Measurements from ENCODE around the gene ZDBF2.

DNA sequence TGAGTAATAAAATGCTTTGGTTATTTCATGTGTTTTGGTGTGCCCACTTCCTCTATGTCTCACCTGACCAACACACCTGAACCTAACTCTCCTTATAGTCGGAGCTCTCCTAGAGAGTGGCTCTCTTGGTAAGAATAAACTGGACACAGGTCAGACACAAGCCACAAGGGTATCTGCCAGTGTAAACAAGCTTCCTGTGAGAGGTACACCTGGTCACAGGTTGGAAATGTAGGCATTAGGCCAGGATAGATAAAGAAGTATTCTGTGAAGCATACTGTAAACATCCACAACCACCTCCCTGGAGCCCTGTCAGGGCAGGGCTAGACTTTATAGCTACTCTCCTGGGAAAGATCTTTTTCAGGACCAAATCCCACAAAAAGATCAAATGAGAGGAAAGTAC lies 69.4 kb downstream of the ZDBF2 start:
- TF ChIP-seq, protein P1, sequence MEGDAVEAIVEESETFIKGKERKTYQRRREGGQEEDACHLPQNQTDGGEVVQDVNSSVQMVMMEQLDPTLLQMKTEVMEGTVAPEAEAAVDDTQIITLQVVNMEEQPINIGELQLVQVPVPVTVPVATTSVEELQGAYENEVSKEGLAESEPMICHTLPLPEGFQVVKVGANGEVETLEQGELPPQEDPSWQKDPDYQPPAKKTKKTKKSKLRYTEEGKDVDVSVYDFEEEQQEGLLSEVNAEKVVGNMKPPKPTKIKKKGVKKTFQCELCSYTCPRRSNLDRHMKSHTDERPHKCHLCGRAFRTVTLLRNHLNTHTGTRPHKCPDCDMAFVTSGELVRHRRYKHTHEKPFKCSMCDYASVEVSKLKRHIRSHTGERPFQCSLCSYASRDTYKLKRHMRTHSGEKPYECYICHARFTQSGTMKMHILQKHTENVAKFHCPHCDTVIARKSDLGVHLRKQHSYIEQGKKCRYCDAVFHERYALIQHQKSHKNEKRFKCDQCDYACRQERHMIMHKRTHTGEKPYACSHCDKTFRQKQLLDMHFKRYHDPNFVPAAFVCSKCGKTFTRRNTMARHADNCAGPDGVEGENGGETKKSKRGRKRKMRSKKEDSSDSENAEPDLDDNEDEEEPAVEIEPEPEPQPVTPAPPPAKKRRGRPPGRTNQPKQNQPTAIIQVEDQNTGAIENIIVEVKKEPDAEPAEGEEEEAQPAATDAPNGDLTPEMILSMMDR (conservative IDR thresholded peaks at IDR 0.05 in 1 of 2, IDR thresholded peaks at IDR 0.05 in 1 of 2; ENCODE audit: extremely low read depth in 1 of 2, insufficient read depth in 1 of 2, low read depth in 1 of 2, low read length in 2 of 2), result no peak
- no peak for TF ChIP-seq EZH2 (IDR thresholded peaks at IDR 0.05; ENCODE audit: borderline replicate concordance, low read length)

Measured in mammary epithelial cell (primary cell).